Spleen (tissue), 11 donors: ENCODE measurements around the gene TBC1D16. TPM values are rescaled to one million over a fixed set of nuclear protein-coding genes. Genes with fewer than 3 reads are reported as not detected.

Experiments used
- DNase-seq: peaks from one replicate; pipeline ENCODE4 v3.0.0-alpha.2; 2020
- H3K27ac ChIP-seq, 8 donors: fragments of 200-600 bp; sonication (generic) in 7 of 8; 1 replicate in 4 of 8; 2 replicates in 4 of 8; pipeline versions ENCODE4 v1.5.0 to v1.8.0; 2016 to 2021; ENCODE audit warnings: inconsistent platforms in 4 of 8, mild to moderate bottlenecking in 4 of 8, moderate library complexity in 1 of 8
- H3K27me3 ChIP-seq, 7 donors: fragments of 200-600 bp; sonication (generic) in 6 of 7; replicated peaks in 1 of 7; 1 replicate in 4 of 7; 2 replicates in 3 of 7; pipeline versions ENCODE4 v1.5.0 to v1.8.0; 2016 to 2021; ENCODE audit warnings: inconsistent platforms in 3 of 7, mild to moderate bottlenecking in 1 of 7
- H3K36me3 ChIP-seq, 6 donors: fragments of 200-600 bp; sonication (generic) in 5 of 6; 1 replicate in 4 of 6; 2 replicates in 2 of 6; pipeline versions ENCODE4 v1.5.0 to v1.8.0; 2016 to 2021; ENCODE audit warnings: inconsistent platforms in 2 of 6
- H3K4me1 ChIP-seq, 6 donors: fragments of 200-600 bp; sonication (generic) in 5 of 6; 1 replicate in 3 of 6; 2 replicates in 3 of 6; pipeline versions ENCODE4 v1.5.0 to v1.8.0; 2016 to 2021; ENCODE audit warnings: inconsistent platforms in 3 of 6
- H3K4me3 ChIP-seq, 8 donors: fragments of 200-600 bp; sonication (generic) in 7 of 8; 1 replicate in 4 of 8; 2 replicates in 4 of 8; pipeline versions ENCODE4 v1.5.0 to v1.8.0; 2016 to 2021; ENCODE audit warnings: inconsistent platforms in 4 of 8, mild to moderate bottlenecking in 4 of 8, moderate library complexity in 2 of 8
- H3K9me3 ChIP-seq, 8 donors: fragments of 200-600 bp; sonication (generic) in 7 of 8; 1 replicate in 4 of 8; 2 replicates in 4 of 8; pipeline versions ENCODE4 v1.5.0 to v1.8.0; 2016 to 2021; ENCODE audit warnings: inconsistent platforms in 4 of 8
- CTCF ChIP-seq, 11 experiments: fragments of 200-600 bp in 7 of 11; fragments of 450-650 bp in 4 of 11; sonication (generic) in 4 of 11; IDR thresholded peaks in 8 of 11; conservative IDR thresholded peaks in 3 of 11; 1 replicate in 7 of 11; 2 replicates in 4 of 11; pipeline versions ENCODE4 v1.4.0 to v1.8.0; 2016 to 2021; ENCODE audit warnings: antibody characterized with exemption in 11 of 11, inconsistent platforms in 4 of 11, mild to moderate bottlenecking in 1 of 11
- POLR2A ChIP-seq, 3 donors: fragments of 450-650 bp; IDR thresholded peaks; one replicate each; pipeline ENCODE4 v1.5.1; 2017; ENCODE audit warnings: antibody characterized with exemption in 3 of 3, mild to moderate bottlenecking in 1 of 3
- POLR2AphosphoS5 ChIP-seq, 3 donors: sonication (generic); formaldehyde crosslinking; IDR thresholded peaks; one replicate each; pipeline ENCODE4 v1.5.1; 2017; ENCODE audit warnings: antibody characterized with exemption in 3 of 3
- WGBS, 5 donors: extraction: QIAGEN DNeasy Blood & Tissue Kit in 3 of 5; methylation state at CpG; one replicate each; pipeline versions ENCODE4 v1.1.5 to v1.1.7; 2013 to 2018; 5-methylcytosine and 5-hydroxymethylcytosine counted together
- intact Hi-C: fragments of 100-400 bp; cut with DNase I; formaldehyde crosslinking; loops from one replicate; pipeline ENCODE4 v1.15.0; 2023; ENCODE audit warnings: low total_unique reads
- polyA plus RNA-seq, 3 donors: library from polyadenylated mRNA; stranded (reverse); fragments of 200-250 nt; gene quantifications; one replicate each; pipeline ENCODE4 v1.2.1, GENCODE V29; 2013
- total RNA-seq, 7 donors: library from RNA; depleted of rRNA in 3 of 7; stranded (reverse); fragments of >200 nt in 3 of 7; fragmentation: NEBNext Ultra II Directional in 4 of 7; extraction: Animal tissue kit (Norgen Biotek cat#: 25700) in 4 of 7; gene quantifications; one replicate each; pipeline versions ENCODE4 v1.1.0 to v1.2.1, GENCODE V29; 2016 to 2021
- donor health status: healthy with polysubstance abuse.
- donor health status: DM: no; HTN: no; CAD: no; lungs with moderate emphysema.
- donor health status: DM: no; HTN: no; CAD: no.
- donor health status: Bipolar disorder and iron deficiency.
- donor health status: healthy.
- donor health status: DM: no; HTN: no; CAD: no.
- donor health status: DM: yes; HTN: yes; CAD: no.

Gene TBC1D16
- total and polyA plus RNA-seq, 10 donors, result 1.3 to 33.6 (median 15.7) TPM

GRCh38 chr17:80065478-80066170, 30.0 kb upstream of the TBC1D16 start:
- intact Hi-C loops, result no loop called here
- Histone ChIP-seq H3K9me3 (no peaks in the 10 kb centered on the region), H3K4me1 (peaks cover 4 to 58% (median 27%) of the 10 kb centered on the region in 6 donors), H3K4me3 (no peak overlapping the region), H3K27me3 (no peaks in the 10 kb centered on the region), H3K36me3 (no peaks in the 10 kb centered on the region), H3K27ac (peak overlapping the region in 1 of 8 donors; percentile 82)
- DNase-seq, result no peak
- TF ChIP-seq POLR2AphosphoS5 (IDR thresholded peaks at IDR 0.05), result peak in 1 of 3 donors; percentile 9
- TF ChIP-seq POLR2A (IDR thresholded peaks at IDR 0.05), result no peak
- WGBS, 5 donors, result 84 to 89% (median 87%) methylated on average over 32 of the region's 32 CpGs

GRCh38 chr17:80064696-80065095, 29.0 kb upstream of the TBC1D16 start:
- Histone ChIP-seq H3K36me3 (no peaks in the 10 kb centered on the region), H3K4me3 (no peak overlapping the region), H3K27ac (peak overlapping the region in 5 of 8 donors; percentile 2 to 82 (median 78)), H3K4me1 (peaks cover 4 to 49% (median 23%) of the 10 kb centered on the region in 6 donors), H3K9me3 (no peaks in the 10 kb centered on the region), H3K27me3 (no peaks in the 10 kb centered on the region)
- DNase-seq, result no peak
- 75 to 89% (median 77%) methylated on average over 8 of the region's 8 CpGs for WGBS, 5 donors
- no peak for TF ChIP-seq POLR2AphosphoS5 (IDR thresholded peaks at IDR 0.05)
- no peak for TF ChIP-seq POLR2A (IDR thresholded peaks at IDR 0.05)
- no peak for TF ChIP-seq CTCF (IDR thresholded peaks at IDR 0.05 in 8 of 11, conservative IDR thresholded peaks at IDR 0.05 in 3 of 11)
- intact Hi-C loops, result no loop called here

- 63 to 77% (median 69%) methylated on average over 27 of the region's 27 CpGs for WGBS, 5 donors
- H3K36me3 ChIP-seq, result no peaks in the 10 kb centered on the region
- no peaks in the 10 kb centered on the region for H3K27me3 ChIP-seq
- H3K9me3 ChIP-seq, result no peaks in the 10 kb centered on the region
- peaks cover 0 to 42% (median 17%) of the 10 kb centered on the region in 6 donors for H3K4me1 ChIP-seq
- no peak for TF ChIP-seq POLR2A (IDR thresholded peaks at IDR 0.05)
- TF ChIP-seq POLR2AphosphoS5 (IDR thresholded peaks at IDR 0.05), result peak; percentile 64 to 75 (median 70)
- H3K4me3 ChIP-seq, result no peak overlapping the region
- intact Hi-C loops, result no loop called here
- no peak for DNase-seq
- H3K27ac ChIP-seq, result peak overlapping the region in 6 of 8 donors; percentile 2 to 82 (median 74)
Measured at GRCh38 chr17:80063830-80064585, 28.3 kb upstream of the TBC1D16 start.

- intact Hi-C loops, result no loop called here
- H3K4me3 ChIP-seq, result no peak overlapping the region
- TF ChIP-seq POLR2AphosphoS5 (IDR thresholded peaks at IDR 0.05) (no peak), POLR2A (IDR thresholded peaks at IDR 0.05) (no peak), CTCF (IDR thresholded peaks at IDR 0.05 in 8 of 11, conservative IDR thresholded peaks at IDR 0.05 in 3 of 11) (no peak)
Measured at GRCh38 chr17:80061421-80061820, 25.7 kb upstream of the TBC1D16 start.

GRCh38 chr17:80060644-80061043, 25.0 kb upstream of the TBC1D16 start:
- Histone ChIP-seq H3K36me3 (no peaks in the 10 kb centered on the region), H3K27me3 (no peaks in the 10 kb centered on the region), H3K4me1 (peaks cover 0 to 24% (median 7%) of the 10 kb centered on the region in 6 donors), H3K4me3 (no peak overlapping the region), H3K9me3 (no peaks in the 10 kb centered on the region), H3K27ac (no peak overlapping the region)
- no peak for DNase-seq
- intact Hi-C loops, result no loop called here
- no peak for TF ChIP-seq POLR2A (IDR thresholded peaks at IDR 0.05)
- TF ChIP-seq CTCF (IDR thresholded peaks at IDR 0.05 in 8 of 11, conservative IDR thresholded peaks at IDR 0.05 in 3 of 11), result no peak
- no peak for TF ChIP-seq POLR2AphosphoS5 (IDR thresholded peaks at IDR 0.05)
- 83 to 94% (median 88%) methylated on average over 4 of the region's 4 CpGs for WGBS, 5 donors

More at GRCh38 chr17:80061421-80061820, 25.7 kb upstream of the TBC1D16 start:
- H3K4me1 ChIP-seq, result peaks cover 0 to 31% (median 7%) of the 10 kb centered on the region in 6 donors
- no peaks in the 10 kb centered on the region for H3K36me3 ChIP-seq
- 73 to 88% (median 79%) methylated on average over 12 of the region's 12 CpGs for WGBS, 5 donors
- H3K9me3 ChIP-seq, result no peaks in the 10 kb centered on the region
- no peak overlapping the region for H3K27ac ChIP-seq
- DNase-seq, result no peak
- no peaks in the 10 kb centered on the region for H3K27me3 ChIP-seq
